GM10248 (cell line): ENCODE results near the gene PDCD6IP.
"Not testable (repeated sequence)": the region's sequence is repeated elsewhere in the genome, so short reads cannot be mapped to it uniquely, and the experiment has no call there.

ENCODE experiments used
- CTCF ChIA-PET: fragments of 300-600 bp; sonication (Branson Sonifier 250); formaldehyde crosslinking; extraction: SDS; loops from one replicate; lab custom pipeline; 2021; ENCODE audit warnings: antibody characterized with exemption; lab: Yijun Ruan, JAX
- POLR2A ChIA-PET: fragments of 350-650 bp; sonication (Branson Sonifier 250); formaldehyde crosslinking; extraction: SDS; loops from one replicate; lab custom pipeline; 2020; ENCODE audit warnings: antibody characterized with exemption; lab: Yijun Ruan, JAX
- DNase-seq: peaks from one replicate; pipeline ENCODE4 v3.0.0; 2012; ENCODE audit errors: extremely low spot score
- TF ChIP-seq, protein P1 (sequence below): IDR thresholded peaks from 2 replicates; pipeline ENCODE4 v1.5.1; 2012; ENCODE audit warnings: mild to moderate bottlenecking, low read depth; ENCODE audit errors: extremely low read depth, missing control alignments, control extremely low read depth

Gene PDCD6IP

GRCh38 chr3:33758864-33759263 is 39.6 kb upstream of the PDCD6IP start:
- DNase-seq: no peak
- TF ChIP-seq, protein P1, sequence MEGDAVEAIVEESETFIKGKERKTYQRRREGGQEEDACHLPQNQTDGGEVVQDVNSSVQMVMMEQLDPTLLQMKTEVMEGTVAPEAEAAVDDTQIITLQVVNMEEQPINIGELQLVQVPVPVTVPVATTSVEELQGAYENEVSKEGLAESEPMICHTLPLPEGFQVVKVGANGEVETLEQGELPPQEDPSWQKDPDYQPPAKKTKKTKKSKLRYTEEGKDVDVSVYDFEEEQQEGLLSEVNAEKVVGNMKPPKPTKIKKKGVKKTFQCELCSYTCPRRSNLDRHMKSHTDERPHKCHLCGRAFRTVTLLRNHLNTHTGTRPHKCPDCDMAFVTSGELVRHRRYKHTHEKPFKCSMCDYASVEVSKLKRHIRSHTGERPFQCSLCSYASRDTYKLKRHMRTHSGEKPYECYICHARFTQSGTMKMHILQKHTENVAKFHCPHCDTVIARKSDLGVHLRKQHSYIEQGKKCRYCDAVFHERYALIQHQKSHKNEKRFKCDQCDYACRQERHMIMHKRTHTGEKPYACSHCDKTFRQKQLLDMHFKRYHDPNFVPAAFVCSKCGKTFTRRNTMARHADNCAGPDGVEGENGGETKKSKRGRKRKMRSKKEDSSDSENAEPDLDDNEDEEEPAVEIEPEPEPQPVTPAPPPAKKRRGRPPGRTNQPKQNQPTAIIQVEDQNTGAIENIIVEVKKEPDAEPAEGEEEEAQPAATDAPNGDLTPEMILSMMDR: no peak
- ChIA-PET POLR2A (no interaction called here), CTCF (interaction anchor here (0.9 to 2.0 kb wide), 6 partner anchors 9 to 612 kb away, joined by 3 to 6 read pairs (median 4); no protein-coding TSS in a partner anchor)

GRCh38 chr3:33768578-33769330 is 29.7 kb upstream of the PDCD6IP start:
- CTCF ChIA-PET: interaction anchor here (1.6 to 3.5 kb wide), 2 partner anchors 10 to 18 kb away, joined by 4 to 20 read pairs; no protein-coding TSS in a partner anchor
- TF ChIP-seq, protein P1: no peak
- POLR2A ChIA-PET: no interaction called here
- DNase-seq: no peak

- ChIA-PET POLR2A (no interaction called here), CTCF (interaction anchor here (1.0 to 6.8 kb wide), 3 partner anchors 13 to 27 kb away, joined by 4 to 106 read pairs (median 4); no protein-coding TSS in a partner anchor)
- DNase-seq: no peak
- TF ChIP-seq, protein P1: no peak
Observed at GRCh38 chr3:33773637-33774036, 24.8 kb upstream of the PDCD6IP start.

- ChIA-PET CTCF (interaction anchor here (0.6 to 6.8 kb wide), 12 partner anchors 9 to 643 kb away, joined by 3 to 106 read pairs (median 4); no protein-coding TSS in a partner anchor), POLR2A (no interaction called here)
- TF ChIP-seq, protein P1: no peak
- no peak for DNase-seq
Observed at GRCh38 chr3:33775363-33775762, 23.1 kb upstream of the PDCD6IP start.

GRCh38 chr3:33777996-33778395 is 20.4 kb upstream of the PDCD6IP start:
- no peak for DNase-seq
- CTCF ChIA-PET: interaction anchor here (1.1 to 6.8 kb wide), 12 partner anchors 9 to 831 kb away, joined by 3 to 106 read pairs (median 4); no protein-coding TSS in a partner anchor

DNA sequence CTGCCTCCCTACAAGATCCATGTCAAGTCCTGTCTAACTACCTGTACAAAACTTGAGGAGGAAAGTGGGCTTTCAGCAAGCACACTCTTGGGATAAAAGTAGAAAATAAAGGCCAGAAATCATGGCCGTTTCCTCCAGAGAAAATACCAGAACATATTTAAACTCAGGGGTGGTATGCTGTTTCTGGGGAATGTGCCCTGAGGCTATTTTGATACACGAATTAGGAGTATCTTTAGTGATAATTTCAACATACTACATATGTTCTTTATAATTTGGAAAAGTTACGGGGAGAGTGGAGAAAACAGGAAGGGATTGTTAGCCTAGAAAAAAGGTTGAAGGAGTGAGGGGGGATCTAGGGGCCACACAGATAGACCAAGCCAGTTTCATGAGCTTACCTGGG is 18.7 kb upstream of the PDCD6IP start:
- ChIA-PET POLR2A (no interaction called here), CTCF (interaction anchor here (1.0 to 2.5 kb wide), 5 partner anchors 18 to 648 kb away, joined by 3 to 9 read pairs (median 5); partner anchors contain the start of gene PDCD6IP)
- DNase-seq: no peak
- TF ChIP-seq, protein P1: no peak

More at GRCh38 chr3:33777996-33778395, 20.4 kb upstream of the PDCD6IP start:
- TF ChIP-seq, protein P1: no peak
- POLR2A ChIA-PET: no interaction called here

DNA sequence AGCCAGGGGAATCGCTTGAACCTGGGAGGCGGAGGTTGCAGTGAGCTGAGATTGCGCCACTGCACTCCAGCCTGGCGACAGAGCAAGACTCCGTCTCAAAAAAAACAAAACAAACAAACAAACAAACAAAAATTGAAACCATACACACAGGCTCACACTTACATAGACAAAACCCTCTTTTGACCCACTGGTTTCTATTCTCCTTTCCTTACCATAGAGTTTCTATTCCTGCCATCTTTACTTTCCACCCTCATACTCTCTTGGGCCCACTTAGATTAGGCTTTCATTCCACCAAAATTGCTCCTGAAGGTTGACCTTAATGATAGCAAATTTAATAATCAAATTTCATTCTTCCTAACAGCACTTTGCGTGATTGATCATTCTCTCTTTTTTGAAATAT is 17.0 kb upstream of the PDCD6IP start:
- CTCF ChIA-PET: interaction anchor here (1.0 to 1.2 kb wide), 2 partner anchors 11 to 650 kb away, joined by 3 read pairs; no protein-coding TSS in a partner anchor
- DNase-seq, POLR2A ChIA-PET: not testable (repeated sequence)
